ENCODE data around the gene KMT2B.

The KMT2B gene

DNA sequence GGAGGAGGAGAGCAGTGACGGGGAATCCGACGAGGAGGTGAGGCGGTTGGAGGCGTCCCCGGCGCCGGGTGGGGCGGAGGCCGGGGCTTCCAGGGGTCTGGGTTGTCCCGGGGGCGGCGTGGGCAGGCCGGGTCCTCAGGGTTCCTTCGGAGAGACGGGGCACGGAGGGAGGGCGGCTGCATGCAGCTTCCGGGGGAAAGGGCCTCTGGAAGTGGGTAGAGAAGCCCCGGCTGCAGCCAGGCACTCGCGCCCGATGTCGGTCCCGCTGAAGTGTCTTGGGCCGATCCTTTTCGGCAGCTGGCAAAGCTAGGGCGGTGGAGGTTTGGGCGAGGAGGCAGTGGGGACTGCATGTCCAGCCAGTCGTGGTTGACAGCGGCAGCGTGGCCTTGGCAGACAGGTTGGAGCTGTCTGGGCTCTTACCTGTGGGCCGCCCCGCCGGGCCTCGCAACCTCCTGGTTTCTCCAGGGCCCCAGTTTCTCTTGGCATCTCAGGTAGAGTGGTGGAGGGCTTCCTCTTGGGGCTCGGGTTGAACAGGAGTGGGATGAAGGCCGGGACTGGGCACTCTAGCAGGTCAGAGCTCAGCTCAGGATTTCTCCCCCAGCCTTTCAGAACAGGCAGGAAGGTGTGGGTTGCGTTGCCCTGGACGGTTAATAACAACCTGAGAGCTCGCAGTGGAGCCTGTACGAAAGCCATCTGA, 690 bp downstream of the KMT2B start:
- Histone ChIP-seq H3K27ac (ENCODE audit: extremely low read depth, low read depth, low read length) (peak overlapping the region; percentile 93), H3K4me1 (ENCODE audit: control insufficient read depth, insufficient read depth, low read length) (peaks cover 23% of the 10 kb centered on the region), H3K36me3 (ENCODE audit: control insufficient read depth in 2 of 2, insufficient read depth in 1 of 2, low read length in 2 of 2) (peaks cover 40 to 42% of the 10 kb centered on the region in 2 experiments), H3K4me3 (ENCODE audit: low read depth, low read length) (peak overlapping the region; percentile 65), H3K9me3 (ENCODE audit: control insufficient read depth, insufficient read depth, low read depth, low read length) (no peaks in the 10 kb centered on the region)
- ChIA-PET POLR2A (interaction anchor here (0.7 to 2.3 kb wide), 9 partner anchors 9 to 106 kb away, joined by 3 to 24 read pairs (median 5); partner anchors contain the start of genes COX6B1, HAUS5, HSPB6 and LIN37), CTCF (interaction anchor here (0.5 to 1.3 kb wide), 9 partner anchors 10 to 214 kb away, joined by 3 to 12 read pairs (median 4); partner anchors contain the start of gene IGFLR1)
- TF ChIP-seq ZNF341 (tag by site-specific recombination; IDR thresholded peaks at IDR 0.05; ENCODE audit: low read depth), result peak; percentile 36; the same call in 1 of the 2 replicates
- TF ChIP-seq KLF16 (tag by site-specific recombination; IDR thresholded peaks at IDR 0.05), result peak; percentile 58; the same call in 1 of the 2 replicates
- TF ChIP-seq, protein P1, sequence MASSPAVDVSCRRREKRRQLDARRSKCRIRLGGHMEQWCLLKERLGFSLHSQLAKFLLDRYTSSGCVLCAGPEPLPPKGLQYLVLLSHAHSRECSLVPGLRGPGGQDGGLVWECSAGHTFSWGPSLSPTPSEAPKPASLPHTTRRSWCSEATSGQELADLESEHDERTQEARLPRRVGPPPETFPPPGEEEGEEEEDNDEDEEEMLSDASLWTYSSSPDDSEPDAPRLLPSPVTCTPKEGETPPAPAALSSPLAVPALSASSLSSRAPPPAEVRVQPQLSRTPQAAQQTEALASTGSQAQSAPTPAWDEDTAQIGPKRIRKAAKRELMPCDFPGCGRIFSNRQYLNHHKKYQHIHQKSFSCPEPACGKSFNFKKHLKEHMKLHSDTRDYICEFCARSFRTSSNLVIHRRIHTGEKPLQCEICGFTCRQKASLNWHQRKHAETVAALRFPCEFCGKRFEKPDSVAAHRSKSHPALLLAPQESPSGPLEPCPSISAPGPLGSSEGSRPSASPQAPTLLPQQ (tag by site-specific recombination; IDR thresholded peaks at IDR 0.05), result peak; percentile 37; the same call in 1 of the 2 replicates
- TF ChIP-seq ZEB2 (tag by site-specific recombination; IDR thresholded peaks at IDR 0.05), result peak; percentile 70
- peak; percentile 52; the same call in 1 of the 2 replicates for TF ChIP-seq ZNF76 (tag by site-specific recombination; IDR thresholded peaks at IDR 0.05; ENCODE audit: borderline replicate concordance, low read depth)
- 0 out of 2 replicates have a peak, but pooled peaks have one; percentile 19 for TF ChIP-seq ZSCAN23 (tag by site-specific recombination; IDR thresholded peaks at IDR 0.05)
- TF ChIP-seq ZNF239 (tag by site-specific recombination; IDR thresholded peaks at IDR 0.05), result 0 out of 2 replicates have a peak, but pooled peaks have one; percentile 23
- peak; percentile 28; the same call in 1 of the 2 replicates for TF ChIP-seq KLF9 (tag by site-specific recombination; IDR thresholded peaks at IDR 0.05; ENCODE audit: low read depth)
- TF ChIP-seq ZNF146 (tag by site-specific recombination; IDR thresholded peaks at IDR 0.05), result 0 out of 2 replicates have a peak, but pooled peaks have one; percentile 25
- TF ChIP-seq ZNF624 (tag by site-specific recombination; IDR thresholded peaks at IDR 0.05), result no peak
- TF ChIP-seq ZNF830 (tag by site-specific recombination; IDR thresholded peaks at IDR 0.05; ENCODE audit: low read depth), result no peak
- no peak for TF ChIP-seq ZNF16 (tag by site-specific recombination; IDR thresholded peaks at IDR 0.05; ENCODE audit: low read depth)
- peak; percentile 99 for TF ChIP-seq ZNF335 (tag by site-specific recombination; conservative IDR thresholded peaks at IDR 0.05)
- peak; percentile 93 for TF ChIP-seq EGR2 (tag by site-specific recombination; IDR thresholded peaks at IDR 0.05; ENCODE audit: low read depth)
- no peak for TF ChIP-seq ZNF302 (tag by site-specific recombination; IDR thresholded peaks at IDR 0.05; ENCODE audit: low read depth)
- peak; percentile 37; the same call in 1 of the 2 replicates for TF ChIP-seq ZNF600 (tag by site-specific recombination; IDR thresholded peaks at IDR 0.05)
- no peak for TF ChIP-seq ZNF561 (tag by site-specific recombination; IDR thresholded peaks at IDR 0.05; ENCODE audit: borderline replicate concordance)
- TF ChIP-seq, protein P2, sequence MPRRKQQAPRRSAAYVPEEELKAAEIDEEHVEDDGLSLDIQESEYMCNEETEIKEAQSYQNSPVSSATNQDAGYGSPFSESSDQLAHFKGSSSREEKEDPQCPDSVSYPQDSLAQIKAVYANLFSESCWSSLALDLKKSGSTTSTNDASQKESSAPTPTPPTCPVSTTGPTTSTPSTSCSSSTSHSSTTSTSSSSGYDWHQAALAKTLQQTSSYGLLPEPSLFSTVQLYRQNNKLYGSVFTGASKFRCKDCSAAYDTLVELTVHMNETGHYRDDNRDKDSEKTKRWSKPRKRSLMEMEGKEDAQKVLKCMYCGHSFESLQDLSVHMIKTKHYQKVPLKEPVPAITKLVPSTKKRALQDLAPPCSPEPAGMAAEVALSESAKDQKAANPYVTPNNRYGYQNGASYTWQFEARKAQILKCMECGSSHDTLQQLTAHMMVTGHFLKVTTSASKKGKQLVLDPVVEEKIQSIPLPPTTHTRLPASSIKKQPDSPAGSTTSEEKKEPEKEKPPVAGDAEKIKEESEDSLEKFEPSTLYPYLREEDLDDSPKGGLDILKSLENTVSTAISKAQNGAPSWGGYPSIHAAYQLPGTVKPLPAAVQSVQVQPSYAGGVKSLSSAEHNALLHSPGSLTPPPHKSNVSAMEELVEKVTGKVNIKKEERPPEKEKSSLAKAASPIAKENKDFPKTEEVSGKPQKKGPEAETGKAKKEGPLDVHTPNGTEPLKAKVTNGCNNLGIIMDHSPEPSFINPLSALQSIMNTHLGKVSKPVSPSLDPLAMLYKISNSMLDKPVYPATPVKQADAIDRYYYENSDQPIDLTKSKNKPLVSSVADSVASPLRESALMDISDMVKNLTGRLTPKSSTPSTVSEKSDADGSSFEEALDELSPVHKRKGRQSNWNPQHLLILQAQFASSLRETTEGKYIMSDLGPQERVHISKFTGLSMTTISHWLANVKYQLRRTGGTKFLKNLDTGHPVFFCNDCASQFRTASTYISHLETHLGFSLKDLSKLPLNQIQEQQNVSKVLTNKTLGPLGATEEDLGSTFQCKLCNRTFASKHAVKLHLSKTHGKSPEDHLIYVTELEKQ (tag by site-specific recombination; IDR thresholded peaks at IDR 0.05; ENCODE audit: borderline replicate concordance), result no peak
- TF ChIP-seq ZBTB20 (tag by site-specific recombination; IDR thresholded peaks at IDR 0.05), result peak; percentile 98
- TF ChIP-seq, protein P3, sequence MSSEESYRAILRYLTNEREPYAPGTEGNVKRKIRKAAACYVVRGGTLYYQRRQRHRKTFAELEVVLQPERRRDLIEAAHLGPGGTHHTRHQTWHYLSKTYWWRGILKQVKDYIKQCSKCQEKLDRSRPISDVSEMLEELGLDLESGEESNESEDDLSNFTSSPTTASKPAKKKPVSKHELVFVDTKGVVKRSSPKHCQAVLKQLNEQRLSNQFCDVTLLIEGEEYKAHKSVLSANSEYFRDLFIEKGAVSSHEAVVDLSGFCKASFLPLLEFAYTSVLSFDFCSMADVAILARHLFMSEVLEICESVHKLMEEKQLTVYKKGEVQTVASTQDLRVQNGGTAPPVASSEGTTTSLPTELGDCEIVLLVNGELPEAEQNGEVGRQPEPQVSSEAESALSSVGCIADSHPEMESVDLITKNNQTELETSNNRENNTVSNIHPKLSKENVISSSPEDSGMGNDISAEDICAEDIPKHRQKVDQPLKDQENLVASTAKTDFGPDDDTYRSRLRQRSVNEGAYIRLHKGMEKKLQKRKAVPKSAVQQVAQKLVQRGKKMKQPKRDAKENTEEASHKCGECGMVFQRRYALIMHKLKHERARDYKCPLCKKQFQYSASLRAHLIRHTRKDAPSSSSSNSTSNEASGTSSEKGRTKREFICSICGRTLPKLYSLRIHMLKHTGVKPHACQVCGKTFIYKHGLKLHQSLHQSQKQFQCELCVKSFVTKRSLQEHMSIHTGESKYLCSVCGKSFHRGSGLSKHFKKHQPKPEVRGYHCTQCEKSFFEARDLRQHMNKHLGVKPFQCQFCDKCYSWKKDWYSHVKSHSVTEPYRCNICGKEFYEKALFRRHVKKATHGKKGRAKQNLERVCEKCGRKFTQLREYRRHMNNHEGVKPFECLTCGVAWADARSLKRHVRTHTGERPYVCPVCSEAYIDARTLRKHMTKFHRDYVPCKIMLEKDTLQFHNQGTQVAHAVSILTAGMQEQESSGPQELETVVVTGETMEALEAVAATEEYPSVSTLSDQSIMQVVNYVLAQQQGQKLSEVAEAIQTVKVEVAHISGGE (tag by site-specific recombination; conservative IDR thresholded peaks at IDR 0.05; ENCODE audit: low read depth), result 0 out of 2 replicates have a peak, but pooled peaks have one; percentile 35
- TF ChIP-seq, protein P4, sequence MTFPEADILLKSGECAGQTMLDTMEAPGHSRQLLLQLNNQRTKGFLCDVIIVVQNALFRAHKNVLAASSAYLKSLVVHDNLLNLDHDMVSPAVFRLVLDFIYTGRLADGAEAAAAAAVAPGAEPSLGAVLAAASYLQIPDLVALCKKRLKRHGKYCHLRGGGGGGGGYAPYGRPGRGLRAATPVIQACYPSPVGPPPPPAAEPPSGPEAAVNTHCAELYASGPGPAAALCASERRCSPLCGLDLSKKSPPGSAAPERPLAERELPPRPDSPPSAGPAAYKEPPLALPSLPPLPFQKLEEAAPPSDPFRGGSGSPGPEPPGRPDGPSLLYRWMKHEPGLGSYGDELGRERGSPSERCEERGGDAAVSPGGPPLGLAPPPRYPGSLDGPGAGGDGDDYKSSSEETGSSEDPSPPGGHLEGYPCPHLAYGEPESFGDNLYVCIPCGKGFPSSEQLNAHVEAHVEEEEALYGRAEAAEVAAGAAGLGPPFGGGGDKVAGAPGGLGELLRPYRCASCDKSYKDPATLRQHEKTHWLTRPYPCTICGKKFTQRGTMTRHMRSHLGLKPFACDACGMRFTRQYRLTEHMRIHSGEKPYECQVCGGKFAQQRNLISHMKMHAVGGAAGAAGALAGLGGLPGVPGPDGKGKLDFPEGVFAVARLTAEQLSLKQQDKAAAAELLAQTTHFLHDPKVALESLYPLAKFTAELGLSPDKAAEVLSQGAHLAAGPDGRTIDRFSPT (tag by site-specific recombination; IDR thresholded peaks at IDR 0.05), result peak; percentile 75
- peak; percentile 77 for TF ChIP-seq GLIS2 (tag by site-specific recombination; IDR thresholded peaks at IDR 0.05)
- TF ChIP-seq, protein P5, sequence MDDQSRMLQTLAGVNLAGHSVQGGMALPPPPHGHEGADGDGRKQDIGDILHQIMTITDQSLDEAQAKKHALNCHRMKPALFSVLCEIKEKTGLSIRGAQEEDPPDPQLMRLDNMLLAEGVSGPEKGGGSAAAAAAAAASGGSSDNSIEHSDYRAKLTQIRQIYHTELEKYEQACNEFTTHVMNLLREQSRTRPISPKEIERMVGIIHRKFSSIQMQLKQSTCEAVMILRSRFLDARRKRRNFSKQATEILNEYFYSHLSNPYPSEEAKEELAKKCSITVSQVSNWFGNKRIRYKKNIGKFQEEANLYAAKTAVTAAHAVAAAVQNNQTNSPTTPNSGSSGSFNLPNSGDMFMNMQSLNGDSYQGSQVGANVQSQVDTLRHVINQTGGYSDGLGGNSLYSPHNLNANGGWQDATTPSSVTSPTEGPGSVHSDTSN (CRISPR knock-in tag; IDR thresholded peaks at IDR 0.05), result no peak
- TF ChIP-seq SP2 (tag by site-specific recombination; IDR thresholded peaks at IDR 0.05), result peak; percentile 80
- peak; percentile 97 for TF ChIP-seq ZFHX2 (tag by site-specific recombination; conservative IDR thresholded peaks at IDR 0.05)
